Neural crest cell (in vitro differentiated cells): ENCODE results near the gene CACNA2D1. TPM values are rescaled to one million over a fixed set of nuclear protein-coding genes. Genes with fewer than 3 reads are reported as not detected.

Source experiments
- DNase-seq: peaks from one replicate; pipeline ENCODE4 v3.0.0; 2021; ENCODE audit warnings: low read depth, mixed read lengths, low spot score
- H3K27ac Mint-ChIP-seq: one replicate; pipeline ENCODE4 v1.8.0; 2021; ENCODE audit warnings: mild to moderate bottlenecking, mixed read lengths; ENCODE audit not compliant: unreplicated experiment
- H3K27me3 Mint-ChIP-seq: 2 replicates; pipeline ENCODE4 v1.8.0; 2021; ENCODE audit warnings: low read depth, mild to moderate bottlenecking, mixed read lengths
- H3K36me3 Mint-ChIP-seq: 2 replicates; pipeline ENCODE4 v1.8.0; 2021; ENCODE audit warnings: low read depth, mild to moderate bottlenecking, mixed read lengths
- H3K4me1 Mint-ChIP-seq: 2 replicates; pipeline ENCODE4 v1.8.0; 2021; ENCODE audit warnings: mixed read lengths
- H3K4me3 Mint-ChIP-seq: one replicate; pipeline ENCODE4 v1.8.0; 2021; ENCODE audit warnings: mild to moderate bottlenecking, mixed read lengths
- H3K9me3 Mint-ChIP-seq: 2 replicates; pipeline ENCODE4 v1.8.0; 2021; ENCODE audit warnings: mixed read lengths
- CTCF ChIP-seq: fragments of 200-600 bp; sonication (generic); conservative IDR thresholded peaks from 2 replicates; pipeline ENCODE4 v1.5.0; 2021; ENCODE audit warnings: antibody characterized with exemption, mild to moderate bottlenecking
- total RNA-seq: library from RNA; stranded (reverse); gene quantifications from 2 replicates; pipeline ENCODE4 v1.2.1, GENCODE V29; 2021

The CACNA2D1 gene
- total RNA-seq, 1 donor from 2014 or later: 4.5 TPM

- H3K4me3 Mint-ChIP-seq: no peak overlapping the region
- DNase-seq: no peak
- H3K27me3 Mint-ChIP-seq: no peaks in the 10 kb centered on the region
- H3K9me3 Mint-ChIP-seq: no peaks in the 10 kb centered on the region
- no peak for TF ChIP-seq CTCF
- H3K4me1 Mint-ChIP-seq: no peaks in the 10 kb centered on the region
- H3K36me3 Mint-ChIP-seq: no peaks in the 10 kb centered on the region
- no peak overlapping the region for H3K27ac Mint-ChIP-seq
Observed at GRCh38 chr7:82079527-82079926, 364.1 kb downstream of the CACNA2D1 start.

- no peaks in the 10 kb centered on the region for H3K9me3 Mint-ChIP-seq
- no peak overlapping the region for H3K27ac Mint-ChIP-seq
- H3K36me3 Mint-ChIP-seq: no peaks in the 10 kb centered on the region
- TF ChIP-seq CTCF: no peak
- no peaks in the 10 kb centered on the region for H3K4me1 Mint-ChIP-seq
- H3K4me3 Mint-ChIP-seq: no peak overlapping the region
- no peak for DNase-seq
- no peaks in the 10 kb centered on the region for H3K27me3 Mint-ChIP-seq
Observed at GRCh38 chr7:82078807-82079206, 364.8 kb downstream of the CACNA2D1 start.

GRCh38 chr7:82071468-82071867 lies 372.1 kb downstream of the CACNA2D1 start:
- Mint-ChIP-seq H3K4me3 (no peak overlapping the region), H3K27ac (no peak overlapping the region), H3K4me1 (no peaks in the 10 kb centered on the region), H3K27me3 (no peaks in the 10 kb centered on the region), H3K9me3 (no peaks in the 10 kb centered on the region), H3K36me3 (no peaks in the 10 kb centered on the region)
- DNase-seq: no peak
- TF ChIP-seq CTCF: no peak

- Mint-ChIP-seq H3K9me3 (no peaks in the 10 kb centered on the region), H3K27ac (no peak overlapping the region), H3K4me3 (no peak overlapping the region), H3K36me3 (no peaks in the 10 kb centered on the region), H3K4me1 (no peaks in the 10 kb centered on the region), H3K27me3 (no peaks in the 10 kb centered on the region)
- TF ChIP-seq CTCF: no peak
- DNase-seq: no peak
Observed at GRCh38 chr7:82067628-82068264, 375.8 kb downstream of the CACNA2D1 start.

- Mint-ChIP-seq H3K4me1 (no peaks in the 10 kb centered on the region), H3K9me3 (peaks cover 5% of the 10 kb centered on the region), H3K36me3 (no peaks in the 10 kb centered on the region), H3K27ac (no peak overlapping the region), H3K4me3 (no peak overlapping the region), H3K27me3 (no peaks in the 10 kb centered on the region)
- DNase-seq: no peak
- no peak for TF ChIP-seq CTCF
Observed at GRCh38 chr7:82057476-82057875, 386.1 kb downstream of the CACNA2D1 start.
